Measurements from ENCODE around the gene PCNA. TPM values are rescaled to one million over a fixed set of nuclear protein-coding genes. Genes with fewer than 3 reads are reported as not detected.

The PCNA gene
- total and polyA plus RNA-seq, 9 of the 15 experiments (the other 6 are each of a cell fraction or from before 2014, with no cell fraction given) = 213 to 390 (median 291) TPM

DNA sequence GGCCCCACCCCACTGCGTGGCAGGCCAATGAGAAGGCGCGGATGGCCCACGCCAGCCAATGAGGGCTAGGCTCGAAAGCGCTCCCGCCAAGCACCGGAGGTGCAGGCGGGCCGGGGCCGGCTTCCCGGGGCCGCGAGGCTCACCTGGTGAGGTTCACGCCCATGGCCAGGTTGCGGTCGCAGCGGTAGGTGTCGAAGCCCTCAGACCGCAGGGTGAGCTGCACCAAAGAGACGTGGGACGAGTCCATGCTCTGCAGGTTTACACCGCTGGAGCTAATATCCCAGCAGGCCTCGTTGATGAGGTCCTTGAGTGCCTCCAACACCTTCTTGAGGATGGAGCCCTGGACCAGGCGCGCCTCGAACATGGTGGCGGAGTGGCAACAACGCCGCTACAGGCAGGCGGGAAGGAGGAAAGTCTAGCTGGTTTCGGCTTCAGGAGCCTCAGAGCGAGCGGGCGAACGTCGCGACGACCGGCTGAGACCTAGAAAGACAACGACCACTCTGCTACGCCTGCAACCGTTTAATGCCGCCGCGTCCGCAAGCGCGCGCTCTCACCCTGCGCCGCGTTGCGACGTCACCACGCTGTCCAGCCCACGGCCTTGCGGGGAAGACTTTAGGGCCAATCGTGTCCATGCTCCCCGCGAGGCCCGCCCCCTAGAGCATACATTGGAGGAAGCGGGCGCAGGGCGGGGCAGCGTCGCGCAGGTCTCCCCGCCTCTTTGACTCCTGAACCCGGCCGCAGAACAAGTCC, at the start of gene PCNA (continued):
- TF ChIP-seq RBM25 (IDR thresholded peaks at IDR 0.05; ENCODE audit: low read depth, low read length, severe bottlenecking) (peak; percentile 94), GABPB2 (CRISPR knock-in tag; conservative IDR thresholded peaks at IDR 0.05) (no peak), NUFIP1 (IDR thresholded peaks at IDR 0.05; ENCODE audit: partially characterized antibody) (no peak), ZBED1 (IDR thresholded peaks at IDR 0.05) (no peak), SP2 (IDR thresholded peaks at IDR 0.05; ENCODE audit: extremely low read depth, low read depth, low read length, poor library complexity, severe bottlenecking) (peak; percentile 29), POLR2A (conservative IDR thresholded peaks at IDR 0.05) (peak; percentile 98), NCOR1 (IDR thresholded peaks at IDR 0.05) (0 out of 2 replicates have a peak, but pooled peaks have one; percentile 10), NEUROD1 (IDR thresholded peaks at IDR 0.05; ENCODE audit: borderline replicate concordance, low read depth, low read length, partially characterized antibody) (peak; percentile 42), KLF13 (tag; IDR thresholded peaks at IDR 0.05; ENCODE audit: borderline replicate concordance, low read depth) (no peak), POU5F1 (IDR thresholded peaks at IDR 0.05; ENCODE audit: borderline replicate concordance, low read depth, low read length, partially characterized antibody) (no peak), CBFA2T2 (conservative IDR thresholded peaks at IDR 0.05) (no peak), RBM22 (IDR thresholded peaks at IDR 0.05; ENCODE audit: low read depth, low read length, poor library complexity, severe bottlenecking) (peak; percentile 58), RFX1 (IDR thresholded peaks at IDR 0.05) (no peak), TAF7 (tag; IDR thresholded peaks at IDR 0.05) (peak; percentile 72), TGIF2 (CRISPR knock-in tag; IDR thresholded peaks at IDR 0.05) (peak; percentile 99)
- TF ChIP-seq, protein P1, sequence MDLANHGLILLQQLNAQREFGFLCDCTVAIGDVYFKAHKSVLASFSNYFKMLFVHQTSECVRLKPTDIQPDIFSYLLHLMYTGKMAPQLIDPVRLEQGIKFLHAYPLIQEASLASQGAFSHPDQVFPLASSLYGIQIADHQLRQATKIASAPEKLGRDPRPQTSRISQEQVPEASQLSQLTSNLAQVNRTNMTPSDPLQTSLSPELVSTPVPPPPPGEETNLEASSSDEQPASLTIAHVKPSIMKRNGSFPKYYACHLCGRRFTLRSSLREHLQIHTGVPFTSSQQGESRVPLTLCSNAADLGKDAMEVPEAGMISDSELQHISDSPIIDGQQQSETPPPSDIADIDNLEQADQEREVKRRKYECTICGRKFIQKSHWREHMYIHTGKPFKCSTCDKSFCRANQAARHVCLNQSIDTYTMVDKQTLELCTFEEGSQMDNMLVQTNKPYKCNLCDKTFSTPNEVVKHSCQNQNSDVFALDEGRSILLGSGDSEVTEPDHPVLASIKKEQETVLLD (IDR thresholded peaks at IDR 0.05) = peak; percentile 94
- TF ChIP-seq, protein P2, sequence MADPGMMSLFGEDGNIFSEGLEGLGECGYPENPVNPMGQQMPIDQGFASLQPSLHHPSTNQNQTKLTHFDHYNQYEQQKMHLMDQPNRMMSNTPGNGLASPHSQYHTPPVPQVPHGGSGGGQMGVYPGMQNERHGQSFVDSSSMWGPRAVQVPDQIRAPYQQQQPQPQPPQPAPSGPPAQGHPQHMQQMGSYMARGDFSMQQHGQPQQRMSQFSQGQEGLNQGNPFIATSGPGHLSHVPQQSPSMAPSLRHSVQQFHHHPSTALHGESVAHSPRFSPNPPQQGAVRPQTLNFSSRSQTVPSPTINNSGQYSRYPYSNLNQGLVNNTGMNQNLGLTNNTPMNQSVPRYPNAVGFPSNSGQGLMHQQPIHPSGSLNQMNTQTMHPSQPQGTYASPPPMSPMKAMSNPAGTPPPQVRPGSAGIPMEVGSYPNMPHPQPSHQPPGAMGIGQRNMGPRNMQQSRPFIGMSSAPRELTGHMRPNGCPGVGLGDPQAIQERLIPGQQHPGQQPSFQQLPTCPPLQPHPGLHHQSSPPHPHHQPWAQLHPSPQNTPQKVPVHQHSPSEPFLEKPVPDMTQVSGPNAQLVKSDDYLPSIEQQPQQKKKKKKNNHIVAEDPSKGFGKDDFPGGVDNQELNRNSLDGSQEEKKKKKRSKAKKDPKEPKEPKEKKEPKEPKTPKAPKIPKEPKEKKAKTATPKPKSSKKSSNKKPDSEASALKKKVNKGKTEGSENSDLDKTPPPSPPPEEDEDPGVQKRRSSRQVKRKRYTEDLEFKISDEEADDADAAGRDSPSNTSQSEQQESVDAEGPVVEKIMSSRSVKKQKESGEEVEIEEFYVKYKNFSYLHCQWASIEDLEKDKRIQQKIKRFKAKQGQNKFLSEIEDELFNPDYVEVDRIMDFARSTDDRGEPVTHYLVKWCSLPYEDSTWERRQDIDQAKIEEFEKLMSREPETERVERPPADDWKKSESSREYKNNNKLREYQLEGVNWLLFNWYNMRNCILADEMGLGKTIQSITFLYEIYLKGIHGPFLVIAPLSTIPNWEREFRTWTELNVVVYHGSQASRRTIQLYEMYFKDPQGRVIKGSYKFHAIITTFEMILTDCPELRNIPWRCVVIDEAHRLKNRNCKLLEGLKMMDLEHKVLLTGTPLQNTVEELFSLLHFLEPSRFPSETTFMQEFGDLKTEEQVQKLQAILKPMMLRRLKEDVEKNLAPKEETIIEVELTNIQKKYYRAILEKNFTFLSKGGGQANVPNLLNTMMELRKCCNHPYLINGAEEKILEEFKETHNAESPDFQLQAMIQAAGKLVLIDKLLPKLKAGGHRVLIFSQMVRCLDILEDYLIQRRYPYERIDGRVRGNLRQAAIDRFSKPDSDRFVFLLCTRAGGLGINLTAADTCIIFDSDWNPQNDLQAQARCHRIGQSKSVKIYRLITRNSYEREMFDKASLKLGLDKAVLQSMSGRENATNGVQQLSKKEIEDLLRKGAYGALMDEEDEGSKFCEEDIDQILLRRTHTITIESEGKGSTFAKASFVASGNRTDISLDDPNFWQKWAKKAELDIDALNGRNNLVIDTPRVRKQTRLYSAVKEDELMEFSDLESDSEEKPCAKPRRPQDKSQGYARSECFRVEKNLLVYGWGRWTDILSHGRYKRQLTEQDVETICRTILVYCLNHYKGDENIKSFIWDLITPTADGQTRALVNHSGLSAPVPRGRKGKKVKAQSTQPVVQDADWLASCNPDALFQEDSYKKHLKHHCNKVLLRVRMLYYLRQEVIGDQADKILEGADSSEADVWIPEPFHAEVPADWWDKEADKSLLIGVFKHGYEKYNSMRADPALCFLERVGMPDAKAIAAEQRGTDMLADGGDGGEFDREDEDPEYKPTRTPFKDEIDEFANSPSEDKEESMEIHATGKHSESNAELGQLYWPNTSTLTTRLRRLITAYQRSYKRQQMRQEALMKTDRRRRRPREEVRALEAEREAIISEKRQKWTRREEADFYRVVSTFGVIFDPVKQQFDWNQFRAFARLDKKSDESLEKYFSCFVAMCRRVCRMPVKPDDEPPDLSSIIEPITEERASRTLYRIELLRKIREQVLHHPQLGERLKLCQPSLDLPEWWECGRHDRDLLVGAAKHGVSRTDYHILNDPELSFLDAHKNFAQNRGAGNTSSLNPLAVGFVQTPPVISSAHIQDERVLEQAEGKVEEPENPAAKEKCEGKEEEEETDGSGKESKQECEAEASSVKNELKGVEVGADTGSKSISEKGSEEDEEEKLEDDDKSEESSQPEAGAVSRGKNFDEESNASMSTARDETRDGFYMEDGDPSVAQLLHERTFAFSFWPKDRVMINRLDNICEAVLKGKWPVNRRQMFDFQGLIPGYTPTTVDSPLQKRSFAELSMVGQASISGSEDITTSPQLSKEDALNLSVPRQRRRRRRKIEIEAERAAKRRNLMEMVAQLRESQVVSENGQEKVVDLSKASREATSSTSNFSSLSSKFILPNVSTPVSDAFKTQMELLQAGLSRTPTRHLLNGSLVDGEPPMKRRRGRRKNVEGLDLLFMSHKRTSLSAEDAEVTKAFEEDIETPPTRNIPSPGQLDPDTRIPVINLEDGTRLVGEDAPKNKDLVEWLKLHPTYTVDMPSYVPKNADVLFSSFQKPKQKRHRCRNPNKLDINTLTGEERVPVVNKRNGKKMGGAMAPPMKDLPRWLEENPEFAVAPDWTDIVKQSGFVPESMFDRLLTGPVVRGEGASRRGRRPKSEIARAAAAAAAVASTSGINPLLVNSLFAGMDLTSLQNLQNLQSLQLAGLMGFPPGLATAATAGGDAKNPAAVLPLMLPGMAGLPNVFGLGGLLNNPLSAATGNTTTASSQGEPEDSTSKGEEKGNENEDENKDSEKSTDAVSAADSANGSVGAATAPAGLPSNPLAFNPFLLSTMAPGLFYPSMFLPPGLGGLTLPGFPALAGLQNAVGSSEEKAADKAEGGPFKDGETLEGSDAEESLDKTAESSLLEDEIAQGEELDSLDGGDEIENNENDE (IDR thresholded peaks at IDR 0.05; ENCODE audit: low read depth, low read length) = no peak

Data from K562 (cell line).